Measurements from ENCODE around the gene BHLHE23. TPM values are rescaled to one million over a fixed set of nuclear protein-coding genes. Genes with fewer than 3 reads are reported as not detected.

BHLHE23 gene
- total RNA-seq, 6 donors from 2014 or later = not detected

GRCh38 chr20:63050406-63050805, 43.6 kb upstream of the BHLHE23 start:
- no peak for TF ChIP-seq POLR2AphosphoS5 (IDR thresholded peaks at IDR 0.05)
- TF ChIP-seq EP300 (IDR thresholded peaks at IDR 0.05) = no peak
- no peak for TF ChIP-seq CTCF (IDR thresholded peaks at IDR 0.05)
- no peak for TF ChIP-seq POLR2A (IDR thresholded peaks at IDR 0.05)
- peak in 1 of 2 donors; percentile 50 for DNase-seq
- Histone ChIP-seq H3K4me1 (no peaks in the 10 kb centered on the region), H3K9me3 (no peaks in the 10 kb centered on the region), H3K27ac (no peak overlapping the region), H3K36me3 (no peaks in the 10 kb centered on the region), H3K27me3 (peaks cover 0 to 4% (median 0%) of the 10 kb centered on the region in 4 donors), H3K4me3 (no peak overlapping the region)
- 85 to 88% methylated on average over 12 to 13 of the region's 13 CpGs for WGBS, 2 donors
- no peak for ATAC-seq (ENCODE audit: low FRiP score in 2 of 2)

- no peak for DNase-seq
- 80 to 88% methylated on average over 1 to 19 of the region's 19 CpGs for WGBS, 2 donors
- H3K27me3 ChIP-seq = peaks cover 0 to 4% (median 0%) of the 10 kb centered on the region in 4 donors
Measured at GRCh38 chr20:63049561-63050221, 42.9 kb upstream of the BHLHE23 start.

GRCh38 chr20:63049191-63049518, 42.4 kb upstream of the BHLHE23 start:
- Histone ChIP-seq H3K4me3 (no peak overlapping the region), H3K27me3 (peaks cover 0 to 4% (median 0%) of the 10 kb centered on the region in 4 donors), H3K36me3 (no peaks in the 10 kb centered on the region), H3K9me3 (no peaks in the 10 kb centered on the region), H3K4me1 (no peaks in the 10 kb centered on the region), H3K27ac (no peak overlapping the region)
- 92 to 93% methylated on average over 3 to 6 of the region's 6 CpGs for WGBS, 2 donors
- DNase-seq (no peak), ATAC-seq (ENCODE audit: low FRiP score in 2 of 2) (no peak)
- TF ChIP-seq EP300 (IDR thresholded peaks at IDR 0.05) (no peak), CTCF (IDR thresholded peaks at IDR 0.05) (no peak), POLR2AphosphoS5 (IDR thresholded peaks at IDR 0.05) (no peak), POLR2A (IDR thresholded peaks at IDR 0.05) (no peak)

More at GRCh38 chr20:63049561-63050221, 42.9 kb upstream of the BHLHE23 start:
- no peaks in the 10 kb centered on the region for H3K4me1 ChIP-seq
- TF ChIP-seq POLR2A (IDR thresholded peaks at IDR 0.05) (no peak), CTCF (IDR thresholded peaks at IDR 0.05) (no peak), POLR2AphosphoS5 (IDR thresholded peaks at IDR 0.05) (no peak), EP300 (IDR thresholded peaks at IDR 0.05) (no peak)
- no peaks in the 10 kb centered on the region for H3K9me3 ChIP-seq
- H3K27ac ChIP-seq = no peak overlapping the region
- H3K4me3 ChIP-seq = no peak overlapping the region
- ATAC-seq (ENCODE audit: low FRiP score in 2 of 2) = no peak
- no peaks in the 10 kb centered on the region for H3K36me3 ChIP-seq

GRCh38 chr20:63048516-63049190, 41.9 kb upstream of the BHLHE23 start:
- Histone ChIP-seq H3K4me1 (no peaks in the 10 kb centered on the region), H3K9me3 (no peaks in the 10 kb centered on the region), H3K4me3 (no peak overlapping the region), H3K27ac (no peak overlapping the region), H3K36me3 (no peaks in the 10 kb centered on the region), H3K27me3 (peaks cover 0 to 4% (median 0%) of the 10 kb centered on the region in 4 donors)
- no peak for ATAC-seq (ENCODE audit: low FRiP score in 2 of 2)
- TF ChIP-seq CTCF (IDR thresholded peaks at IDR 0.05) (no peak), EP300 (IDR thresholded peaks at IDR 0.05) (no peak), POLR2AphosphoS5 (IDR thresholded peaks at IDR 0.05) (no peak), POLR2A (IDR thresholded peaks at IDR 0.05) (no peak)
- WGBS, 2 donors = 84 to 89% methylated on average over 10 to 12 of the region's 12 CpGs
- no peak for DNase-seq
